IMR-90 (cell line): ENCODE results near the gene KLF11. TPM values are rescaled to one million over a fixed set of nuclear protein-coding genes. Genes with fewer than 3 reads are reported as not detected.

Source experiments
- ATAC-seq: fragments of 200-7000 bp; cut with Tn5 transposase; 2 replicates; pipeline ENCODE4 v1.9.1; 2020; ENCODE audit warnings: low read depth, mild to moderate bottlenecking, moderate library complexity
- BruUV-seq: library from RNA; stranded (reverse); fragments of 400-500 nt; replicated peaks from 2 replicates; lab custom pipeline; 2021; lab: Mats Ljungman, UMichigan
- CTCF ChIA-PET: fragments of 300-600 bp; formaldehyde crosslinking; extraction: SDS; loops from one replicate; lab custom pipeline; 2021; ENCODE audit warnings: antibody characterized with exemption; lab: Yijun Ruan, JAX
- POLR2A ChIA-PET: fragments of 300-600 bp; sonication (Branson Sonifier 250); formaldehyde crosslinking; loops from one replicate; lab custom pipeline; 2022; ENCODE audit warnings: antibody characterized with exemption; ENCODE audit not compliant: unreplicated experiment; lab: Charles Lee
- DNase-seq: peaks from one replicate; pipeline ENCODE4 v3.0.0; 2013
- H2AFZ ChIP-seq: replicated peaks from 2 replicates; pipeline ENCODE3; 2013; ENCODE audit warnings: low read length, mild to moderate bottlenecking; ENCODE audit not compliant: poor library complexity
- H2AK5ac ChIP-seq: 2 replicates; pipeline ENCODE4 v1.6.1; 2013; ENCODE audit warnings: low read depth, low read length, inconsistent platforms
- H2AK9ac ChIP-seq: replicated peaks from 2 replicates; pipeline ENCODE3; 2013; ENCODE audit warnings: mild to moderate bottlenecking, low read depth, low read length, moderate library complexity; ENCODE audit not compliant: poor library complexity
- H2BK120ac ChIP-seq: 2 replicates; pipeline ENCODE4 v1.6.1; 2013; ENCODE audit warnings: low read depth, low read length, inconsistent platforms
- H2BK15ac ChIP-seq: 3 replicates; pipeline ENCODE4 v1.6.1; 2013; ENCODE audit warnings: low read depth, low read length, inconsistent platforms
- H2BK20ac ChIP-seq: 2 replicates; pipeline ENCODE4 v1.6.1; 2013; ENCODE audit warnings: low read depth, mild to moderate bottlenecking, inconsistent platforms, low read length, moderate library complexity
- H2BK5ac ChIP-seq: 2 replicates; pipeline ENCODE4 v1.6.1; 2013; ENCODE audit warnings: mild to moderate bottlenecking, low read depth, low read length, inconsistent platforms; ENCODE audit not compliant: poor library complexity, severe bottlenecking
- H3K14ac ChIP-seq: replicated peaks from 2 replicates; pipeline ENCODE4 v1.6.1; 2013; ENCODE audit warnings: low read depth, low read length, inconsistent platforms
- H3K18ac ChIP-seq: 2 replicates; pipeline ENCODE4 v1.6.1; 2013; ENCODE audit warnings: low read depth, low read length, control low read depth
- H3K23ac ChIP-seq: 2 replicates; pipeline ENCODE4 v1.6.1; 2013; ENCODE audit warnings: low read depth, low read length, inconsistent platforms
- H3K27ac ChIP-seq: 2 replicates; pipeline ENCODE4 v1.5.1; 2013; ENCODE audit warnings: mild to moderate bottlenecking, control low read depth, low read length; ENCODE audit not compliant: insufficient read depth
- H3K27me3 ChIP-seq: 2 replicates; pipeline ENCODE4 v1.6.1; 2013; ENCODE audit warnings: low read length; ENCODE audit not compliant: control insufficient read depth, insufficient read depth
- H3K36me3 ChIP-seq: 2 replicates; pipeline ENCODE4 v1.6.1; 2013; ENCODE audit warnings: low read length, mixed read lengths; ENCODE audit not compliant: control insufficient read depth, insufficient read depth
- H3K4ac ChIP-seq: 2 replicates; pipeline ENCODE4 v1.6.1; 2013; ENCODE audit warnings: low read depth, low read length, inconsistent platforms
- H3K4me1 ChIP-seq: 2 replicates; pipeline ENCODE4 v1.6.1; 2013; ENCODE audit warnings: low read length, mixed read lengths; ENCODE audit not compliant: control insufficient read depth, insufficient read depth
- H3K4me2 ChIP-seq: 2 replicates; pipeline ENCODE4 v1.6.1; 2013; ENCODE audit warnings: low read depth, mild to moderate bottlenecking, control low read depth, low read length, moderate library complexity
- H3K4me3 ChIP-seq: 2 replicates; pipeline ENCODE4 v1.5.1; 2013; ENCODE audit warnings: low read depth, mild to moderate bottlenecking, control low read depth, low read length, moderate library complexity; ENCODE audit not compliant: insufficient read depth
- H3K56ac ChIP-seq: 2 replicates; pipeline ENCODE4 v1.6.1; 2013; ENCODE audit warnings: low read length, inconsistent platforms; ENCODE audit not compliant: insufficient read depth; ENCODE audit errors: extremely low read depth
- H3K79me1 ChIP-seq, 2 experiments: 2 replicates each; pipeline ENCODE4 v1.6.1; 2013; ENCODE audit warnings: low read length in 2 of 2, inconsistent platforms in 1 of 2, low read depth in 1 of 2
- H3K9ac ChIP-seq: 2 replicates; pipeline ENCODE4 v1.6.1; 2013; ENCODE audit warnings: low read depth, low read length, control low read depth
- H3K9me1 ChIP-seq: 2 replicates; pipeline ENCODE4 v1.6.1; 2013; ENCODE audit warnings: low read length, inconsistent platforms; ENCODE audit not compliant: insufficient read depth
- H3K9me3 ChIP-seq: 2 replicates; pipeline ENCODE4 v1.6.1; 2013; ENCODE audit warnings: low read length; ENCODE audit not compliant: control insufficient read depth, insufficient read depth
- H4K20me1 ChIP-seq: 2 replicates; pipeline ENCODE4 v1.6.1; 2013; ENCODE audit warnings: low read length, inconsistent platforms; ENCODE audit not compliant: insufficient read depth
- H4K5ac ChIP-seq: 2 replicates; pipeline ENCODE4 v1.6.1; 2013; ENCODE audit warnings: mild to moderate bottlenecking, low read depth, low read length, control low read depth
- H4K8ac ChIP-seq, 2 experiments: 2 replicates each; pipeline ENCODE4 v1.6.1; 2013; ENCODE audit warnings: low read depth in 2 of 2, low read length in 2 of 2, control low read depth in 1 of 2, inconsistent platforms in 1 of 2
- H4K91ac ChIP-seq: 2 replicates; pipeline ENCODE4 v1.6.1; 2013; ENCODE audit warnings: low read depth, low read length, inconsistent platforms; ENCODE audit not compliant: insufficient read depth
- CEBPB ChIP-seq: IDR thresholded peaks from 2 replicates; pipeline ENCODE4 v1.6.1; 2012; ENCODE audit warnings: low read depth, low read length, improper control_type of control experiment
- RCOR1 ChIP-seq: IDR thresholded peaks from 2 replicates; pipeline ENCODE4 v1.6.1; 2012; ENCODE audit warnings: mild to moderate bottlenecking, low read length, improper control_type of control experiment; ENCODE audit not compliant: insufficient replicate concordance
- whole genome bisulfite sequencing, 2 experiments: methylation state at CpG; one replicate each; pipeline versions ENCODE4 v1.1.5 to v1.1.7; 2013; ENCODE audit warnings: missing lambda C conversion rate in 2 of 2; ENCODE audit not compliant: insufficient read length in 1 of 2; ENCODE audit errors: extremely low coverage in 2 of 2; 5-methylcytosine and 5-hydroxymethylcytosine counted together
- dilution Hi-C: fragments of 300-500 bp; cut with HindIII; formaldehyde crosslinking; loops from one replicate; pipeline ENCODE4 v1.14.3; 2018; ENCODE audit warnings: low sequenced_read_pairs; ENCODE audit not compliant: unreplicated experiment
- in situ Hi-C: fragments of 300-500 bp; cut with MboI; formaldehyde crosslinking; loops from 3 replicates; pipeline ENCODE4 v1.14.3; 2019; ENCODE audit warnings: low sequenced_read_pairs, inconsistent platforms, mixed read lengths
- intact Hi-C: fragments of 100-400 bp; cut with micrococcal nuclease; formaldehyde crosslinking; loops from 2 replicates; pipeline ENCODE4 v1.10.0; 2022
- polyA plus RNA-seq, 3 experiments: library from polyadenylated mRNA; depleted of rRNA; stranded (reverse); fragments of >200 nt; gene quantifications; 2 replicates each; pipeline ENCODE4 v1.2.3, GENCODE V29; 2012; ENCODE audit warnings: low replicate concordance in 1 of 3
- total RNA-seq: library from RNA; depleted of rRNA; stranded (reverse); fragments of >200 nt; gene quantifications from 2 replicates; pipeline ENCODE4 v1.2.3, GENCODE V29; 2012

KLF11 gene
- total and polyA plus RNA-seq, 2 of the 4 experiments (the other 2 are of a cell fraction): 2.0 to 2.4 TPM

- Histone ChIP-seq H3K14ac (no peak overlapping the region), H3K23ac (no peak overlapping the region), H3K36me3 (no peaks in the 10 kb centered on the region), H3K9ac (no peak overlapping the region), H3K79me1 (no peaks in the 10 kb centered on the region), H2BK5ac (no peak overlapping the region), H3K56ac (no peak overlapping the region), H4K91ac (no peak overlapping the region), H3K4me1 (no peaks in the 10 kb centered on the region), H3K27ac (no peak overlapping the region), H3K18ac (no peak overlapping the region), H2BK15ac (no peak overlapping the region), H3K9me1 (no peaks in the 10 kb centered on the region), H2AK9ac (no peak overlapping the region), H2AK5ac (no peak overlapping the region), H4K8ac (no peak overlapping the region), H4K5ac (no peak overlapping the region), H2BK120ac (no peak overlapping the region), H3K9me3 (peaks cover 10% of the 10 kb centered on the region), H3K4me2 (no peak overlapping the region), H3K4me3 (no peak overlapping the region), H3K27me3 (peaks cover 59% of the 10 kb centered on the region), H2BK20ac (no peak overlapping the region), H3K4ac (no peak overlapping the region), H4K20me1 (no peaks in the 10 kb centered on the region), H2AFZ (no peak overlapping the region)
- intact Hi-C loops (no loop called here), dilution Hi-C loops (no loop called here), in situ Hi-C loops (no loop called here)
- DNase-seq (no peak), ATAC-seq (no peak)
- no TSS peak for BruUV-seq
- ChIA-PET POLR2A (no interaction called here), CTCF (interaction anchor here (1.3 to 2.6 kb wide), 2 partner anchors 17 to 320 kb away, joined by 3 to 10 read pairs; no protein-coding TSS in a partner anchor)
- TF ChIP-seq CEBPB (0 out of 2 replicates have a peak, but pooled peaks have one; percentile 4), RCOR1 (no peak)
- no CpG with 5 or more reads among the region's 5 CpGs for WGBS, 2 experiments
Observed at GRCh38 chr2:10089565-10090190, 46.3 kb downstream of the KLF11 start.
